ENCODE results near the gene ATRNL1.

ATRNL1 gene

GRCh38 chr10:115951242-115951641 is 858.1 kb downstream of the ATRNL1 start:
- H3K4me3 ChIP-seq (ENCODE audit: low read depth in 1 of 5, low read length in 5 of 5): no peak overlapping the region
- H3K4me1 ChIP-seq (ENCODE audit: control insufficient read depth in 5 of 5, insufficient read depth in 5 of 5, low read length in 5 of 5): no peaks in the 10 kb centered on the region
- no peak overlapping the region for H3K27ac ChIP-seq (ENCODE audit: low read depth, low read length)
- no peaks in the 10 kb centered on the region for H3K9me3 ChIP-seq (ENCODE audit: control insufficient read depth in 5 of 5, low read length in 5 of 5)
- H3K36me3 ChIP-seq (ENCODE audit: control insufficient read depth in 5 of 5, insufficient read depth in 5 of 5, low read length in 5 of 5): no peaks in the 10 kb centered on the region
- H3K9ac ChIP-seq (ENCODE audit: low read length in 5 of 5): no peak overlapping the region
- no peaks in the 10 kb centered on the region for H3K27me3 ChIP-seq (ENCODE audit: control insufficient read depth in 5 of 5, insufficient read depth in 4 of 5, low read length in 5 of 5)

GRCh38 chr10:115953281-115953680 is 860.1 kb downstream of the ATRNL1 start:
- Histone ChIP-seq H3K27me3 (ENCODE audit: control insufficient read depth in 5 of 5, insufficient read depth in 4 of 5, low read length in 5 of 5) (no peaks in the 10 kb centered on the region), H3K9ac (ENCODE audit: low read length in 5 of 5) (no peak overlapping the region), H3K36me3 (ENCODE audit: control insufficient read depth in 5 of 5, insufficient read depth in 5 of 5, low read length in 5 of 5) (no peaks in the 10 kb centered on the region), H3K27ac (ENCODE audit: low read depth, low read length) (no peak overlapping the region), H3K4me3 (ENCODE audit: low read depth in 1 of 5, low read length in 5 of 5) (no peak overlapping the region), H3K9me3 (ENCODE audit: control insufficient read depth in 5 of 5, low read length in 5 of 5) (no peaks in the 10 kb centered on the region), H3K4me1 (ENCODE audit: control insufficient read depth in 5 of 5, insufficient read depth in 5 of 5, low read length in 5 of 5) (no peaks in the 10 kb centered on the region)

DNA sequence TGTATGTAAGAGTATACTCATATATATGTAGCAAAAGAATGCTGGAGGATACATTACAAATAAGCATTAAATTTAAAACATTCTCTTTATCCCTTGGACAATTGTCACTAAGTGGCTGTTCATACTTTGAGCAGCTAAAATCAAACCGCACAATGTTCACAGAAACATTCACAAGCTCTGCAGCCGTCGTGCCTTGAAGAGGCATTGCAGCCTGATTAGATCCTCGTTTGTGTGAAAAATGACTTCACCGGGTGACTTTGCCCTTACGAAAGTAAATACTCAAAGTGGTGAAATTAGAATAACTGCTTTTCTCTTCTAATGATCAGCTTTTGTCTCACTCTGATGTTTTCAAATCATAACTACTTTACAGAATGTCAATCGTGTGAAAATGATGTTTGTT is 860.8 kb downstream of the ATRNL1 start:
- Histone ChIP-seq H3K9me3 (ENCODE audit: control insufficient read depth in 5 of 5, low read length in 5 of 5) (no peaks in the 10 kb centered on the region), H3K9ac (ENCODE audit: low read length in 5 of 5) (no peak overlapping the region), H3K27ac (ENCODE audit: low read depth, low read length) (no peak overlapping the region), H3K27me3 (ENCODE audit: control insufficient read depth in 5 of 5, insufficient read depth in 4 of 5, low read length in 5 of 5) (no peaks in the 10 kb centered on the region), H3K4me3 (ENCODE audit: low read depth in 1 of 5, low read length in 5 of 5) (no peak overlapping the region), H3K36me3 (ENCODE audit: control insufficient read depth in 5 of 5, insufficient read depth in 5 of 5, low read length in 5 of 5) (no peaks in the 10 kb centered on the region), H3K4me1 (ENCODE audit: control insufficient read depth in 5 of 5, insufficient read depth in 5 of 5, low read length in 5 of 5) (no peaks in the 10 kb centered on the region)

GRCh38 chr10:115956225-115957011 is 863.3 kb downstream of the ATRNL1 start:
- H3K4me1 ChIP-seq (ENCODE audit: control insufficient read depth in 5 of 5, insufficient read depth in 5 of 5, low read length in 5 of 5): no peaks in the 10 kb centered on the region
- H3K9ac ChIP-seq (ENCODE audit: low read length in 5 of 5): no peak overlapping the region
- H3K9me3 ChIP-seq (ENCODE audit: control insufficient read depth in 5 of 5, low read length in 5 of 5): no peaks in the 10 kb centered on the region
- H3K4me3 ChIP-seq (ENCODE audit: low read depth in 1 of 5, low read length in 5 of 5): no peak overlapping the region
- no peaks in the 10 kb centered on the region for H3K36me3 ChIP-seq (ENCODE audit: control insufficient read depth in 5 of 5, insufficient read depth in 5 of 5, low read length in 5 of 5)
- H3K27me3 ChIP-seq (ENCODE audit: control insufficient read depth in 5 of 5, insufficient read depth in 4 of 5, low read length in 5 of 5): no peaks in the 10 kb centered on the region
- H3K27ac ChIP-seq (ENCODE audit: low read depth, low read length): no peak overlapping the region

DNA sequence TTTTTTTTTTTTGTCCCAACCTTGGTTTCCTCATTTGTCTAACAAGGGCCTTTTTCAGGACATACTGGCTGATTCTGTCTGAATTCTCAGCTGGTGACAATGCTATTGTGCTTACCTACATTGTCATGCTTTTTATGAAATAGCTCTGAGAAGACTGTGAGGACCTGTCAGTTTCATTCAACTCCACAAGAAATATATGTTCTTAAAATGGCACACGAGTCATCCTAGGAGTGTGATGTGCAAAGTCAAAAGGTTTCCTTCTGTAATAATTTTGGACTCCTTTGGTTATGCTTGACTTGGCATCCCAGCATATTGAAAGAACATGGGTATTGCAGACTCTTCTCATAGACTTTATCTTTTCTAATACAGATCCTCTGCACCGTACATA is 863.8 kb downstream of the ATRNL1 start:
- Histone ChIP-seq H3K36me3 (ENCODE audit: control insufficient read depth in 5 of 5, insufficient read depth in 5 of 5, low read length in 5 of 5) (no peaks in the 10 kb centered on the region), H3K4me3 (ENCODE audit: low read depth in 1 of 5, low read length in 5 of 5) (no peak overlapping the region), H3K4me1 (ENCODE audit: control insufficient read depth in 5 of 5, insufficient read depth in 5 of 5, low read length in 5 of 5) (no peaks in the 10 kb centered on the region), H3K9me3 (ENCODE audit: control insufficient read depth in 5 of 5, low read length in 5 of 5) (no peaks in the 10 kb centered on the region), H3K9ac (ENCODE audit: low read length in 5 of 5) (no peak overlapping the region), H3K27me3 (ENCODE audit: control insufficient read depth in 5 of 5, insufficient read depth in 4 of 5, low read length in 5 of 5) (no peaks in the 10 kb centered on the region), H3K27ac (ENCODE audit: low read depth, low read length) (no peak overlapping the region)

DNA sequence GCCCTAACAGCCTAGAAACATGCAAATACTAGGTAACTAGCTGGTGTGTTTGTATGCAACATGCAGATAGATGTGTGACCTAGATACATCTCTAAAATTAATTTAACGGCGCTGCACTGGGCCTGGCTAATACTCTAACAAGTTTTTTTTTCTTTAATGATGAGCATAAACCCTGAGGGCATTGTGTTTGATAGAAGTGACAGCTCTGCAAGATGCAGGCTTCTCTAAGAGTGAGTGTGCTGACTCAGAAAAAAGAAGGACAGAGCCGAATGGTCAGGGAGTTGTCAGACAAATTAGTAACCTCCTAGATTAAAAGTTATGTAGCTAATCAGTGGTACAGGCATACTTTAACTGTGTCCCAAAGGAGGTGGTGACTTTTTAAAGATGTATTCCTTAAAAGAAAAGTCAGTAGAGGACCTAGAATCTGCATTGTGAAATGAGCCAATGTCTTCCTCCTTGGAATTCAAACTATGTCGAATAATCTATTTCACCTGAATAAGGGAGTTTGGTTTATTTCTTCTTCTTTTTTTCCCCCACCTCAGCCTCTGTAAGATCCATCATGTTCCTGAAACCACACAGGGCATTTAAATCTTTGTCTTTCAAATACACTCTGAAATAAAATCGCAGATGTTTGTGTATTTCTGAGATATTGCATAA is 864.7 kb downstream of the ATRNL1 start:
- Histone ChIP-seq H3K9ac (ENCODE audit: low read length in 5 of 5) (no peak overlapping the region), H3K36me3 (ENCODE audit: control insufficient read depth in 5 of 5, insufficient read depth in 5 of 5, low read length in 5 of 5) (no peaks in the 10 kb centered on the region), H3K4me3 (ENCODE audit: low read depth in 1 of 5, low read length in 5 of 5) (no peak overlapping the region), H3K9me3 (ENCODE audit: control insufficient read depth in 5 of 5, low read length in 5 of 5) (no peaks in the 10 kb centered on the region), H3K27ac (ENCODE audit: low read depth, low read length) (no peak overlapping the region), H3K4me1 (ENCODE audit: control insufficient read depth in 5 of 5, insufficient read depth in 5 of 5, low read length in 5 of 5) (no peaks in the 10 kb centered on the region), H3K27me3 (ENCODE audit: control insufficient read depth in 5 of 5, insufficient read depth in 4 of 5, low read length in 5 of 5) (no peaks in the 10 kb centered on the region)

DNA sequence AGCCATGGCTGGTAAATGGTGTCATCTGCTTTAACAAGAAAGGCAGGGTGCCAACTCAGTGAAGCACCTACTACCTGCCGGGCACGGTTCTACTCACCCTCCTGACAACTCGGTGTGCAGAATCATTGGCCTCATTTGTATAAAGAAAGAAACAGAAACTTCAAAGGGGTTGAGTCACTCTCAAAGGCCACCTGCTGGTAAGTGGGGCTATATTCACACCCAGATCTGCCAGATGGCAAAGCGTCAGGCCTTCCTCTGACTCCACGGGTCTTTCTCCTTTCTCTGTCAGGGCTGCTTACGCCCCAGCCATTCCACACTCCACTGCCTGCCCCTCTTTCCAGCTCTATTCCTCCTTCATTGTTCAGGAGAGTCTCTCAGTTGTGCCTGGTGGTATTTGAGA is 870.7 kb downstream of the ATRNL1 start:
- Histone ChIP-seq H3K9me3 (ENCODE audit: control insufficient read depth in 5 of 5, low read length in 5 of 5) (peaks cover 0 to 3% (median 0%) of the 10 kb centered on the region in 5 donors), H3K4me1 (ENCODE audit: control insufficient read depth in 5 of 5, insufficient read depth in 5 of 5, low read length in 5 of 5) (no peaks in the 10 kb centered on the region), H3K27me3 (ENCODE audit: control insufficient read depth in 5 of 5, insufficient read depth in 4 of 5, low read length in 5 of 5) (no peaks in the 10 kb centered on the region), H3K36me3 (ENCODE audit: control insufficient read depth in 5 of 5, insufficient read depth in 5 of 5, low read length in 5 of 5) (no peaks in the 10 kb centered on the region), H3K4me3 (ENCODE audit: low read depth in 1 of 5, low read length in 5 of 5) (no peak overlapping the region), H3K27ac (ENCODE audit: low read depth, low read length) (no peak overlapping the region), H3K9ac (ENCODE audit: low read length in 5 of 5) (no peak overlapping the region)

- Histone ChIP-seq H3K9me3 (ENCODE audit: control insufficient read depth in 5 of 5, low read length in 5 of 5) (peaks cover 0 to 3% (median 0%) of the 10 kb centered on the region in 5 donors), H3K9ac (ENCODE audit: low read length in 5 of 5) (no peak overlapping the region), H3K27ac (ENCODE audit: low read depth, low read length) (no peak overlapping the region), H3K27me3 (ENCODE audit: control insufficient read depth in 5 of 5, insufficient read depth in 4 of 5, low read length in 5 of 5) (no peaks in the 10 kb centered on the region), H3K4me3 (ENCODE audit: low read depth in 1 of 5, low read length in 5 of 5) (no peak overlapping the region), H3K36me3 (ENCODE audit: control insufficient read depth in 5 of 5, insufficient read depth in 5 of 5, low read length in 5 of 5) (no peaks in the 10 kb centered on the region), H3K4me1 (ENCODE audit: control insufficient read depth in 5 of 5, insufficient read depth in 5 of 5, low read length in 5 of 5) (no peaks in the 10 kb centered on the region)
Observed at GRCh38 chr10:115964827-115965226, 871.7 kb downstream of the ATRNL1 start.

GRCh38 chr10:115965376-115965775 is 872.2 kb downstream of the ATRNL1 start:
- Histone ChIP-seq H3K9me3 (ENCODE audit: control insufficient read depth in 5 of 5, low read length in 5 of 5) (peaks cover 0 to 3% (median 0%) of the 10 kb centered on the region in 5 donors), H3K4me3 (ENCODE audit: low read depth in 1 of 5, low read length in 5 of 5) (no peak overlapping the region), H3K27me3 (ENCODE audit: control insufficient read depth in 5 of 5, insufficient read depth in 4 of 5, low read length in 5 of 5) (no peaks in the 10 kb centered on the region), H3K4me1 (ENCODE audit: control insufficient read depth in 5 of 5, insufficient read depth in 5 of 5, low read length in 5 of 5) (no peaks in the 10 kb centered on the region), H3K27ac (ENCODE audit: low read depth, low read length) (no peak overlapping the region), H3K9ac (ENCODE audit: low read length in 5 of 5) (no peak overlapping the region), H3K36me3 (ENCODE audit: control insufficient read depth in 5 of 5, insufficient read depth in 5 of 5, low read length in 5 of 5) (no peaks in the 10 kb centered on the region)

GRCh38 chr10:115968236-115968635 is 875.1 kb downstream of the ATRNL1 start:
- Histone ChIP-seq H3K27ac (ENCODE audit: low read depth, low read length) (no peak overlapping the region), H3K4me3 (ENCODE audit: low read depth in 1 of 5, low read length in 5 of 5) (no peak overlapping the region), H3K9ac (ENCODE audit: low read length in 5 of 5) (no peak overlapping the region), H3K9me3 (ENCODE audit: control insufficient read depth in 5 of 5, low read length in 5 of 5) (peaks cover 0 to 3% (median 0%) of the 10 kb centered on the region in 5 donors), H3K27me3 (ENCODE audit: control insufficient read depth in 5 of 5, insufficient read depth in 4 of 5, low read length in 5 of 5) (peaks cover 0 to 2% (median 0%) of the 10 kb centered on the region in 5 donors), H3K4me1 (ENCODE audit: control insufficient read depth in 5 of 5, insufficient read depth in 5 of 5, low read length in 5 of 5) (no peaks in the 10 kb centered on the region), H3K36me3 (ENCODE audit: control insufficient read depth in 5 of 5, insufficient read depth in 5 of 5, low read length in 5 of 5) (no peaks in the 10 kb centered on the region)

Data from subcutaneous abdominal adipose tissue (tissue), 5 donors.